ENCODE results near the gene PID1. TPM values are rescaled to one million over a fixed set of nuclear protein-coding genes. Genes with fewer than 3 reads are reported as not detected.
A peak's percentile ranks its signal among the peaks of the same experiment; 100 is the strongest.

The PID1 gene
- total and polyA plus RNA-seq, 4 donors: 13.3 to 52.0 (median 45.7) TPM

DNA sequence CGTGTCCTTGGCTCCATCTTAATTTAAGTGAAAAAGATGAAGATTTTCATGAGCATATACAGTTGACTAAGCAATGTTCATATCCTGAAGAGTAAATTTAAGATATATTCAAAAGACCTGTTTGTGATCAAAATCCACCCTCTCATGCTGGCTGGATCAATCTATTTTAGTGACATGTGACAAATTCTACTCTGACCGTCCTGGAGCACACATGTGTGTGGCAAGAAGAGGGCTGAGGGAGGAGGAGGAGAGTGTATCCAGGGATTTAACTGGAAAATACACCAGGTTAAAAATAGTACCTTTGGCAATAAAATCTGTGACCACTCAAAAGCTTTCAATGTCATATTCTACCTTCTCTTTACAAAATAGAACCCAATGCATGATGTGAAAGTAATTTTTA, 228.7 kb downstream of the PID1 start:
- WGBS: 58% methylated on average over 2 of the region's 2 CpGs
- peaks cover 0 to 3% (median 0%) of the 10 kb centered on the region in 4 donors for H3K4me1 ChIP-seq (ENCODE audit: control insufficient read depth in 4 of 4, insufficient read depth in 4 of 4, low read length in 3 of 4)
- DNase-seq (ENCODE audit: low spot score): no peak
- H3K4me3 ChIP-seq (ENCODE audit: low read depth in 1 of 3, low read length in 3 of 3): no peak overlapping the region
- TF ChIP-seq TAF1 (conservative IDR thresholded peaks at IDR 0.05) (no peak), RXRA (IDR thresholded peaks at IDR 0.05) (peak in 1 of 2 donors; percentile 32), HNF4A (conservative IDR thresholded peaks at IDR 0.05) (peak; percentile 32 to 51), FOXA2 (IDR thresholded peaks at IDR 0.05) (no peak), YY1 (IDR thresholded peaks at IDR 0.05) (peak; percentile 6), RAD21 (IDR thresholded peaks at IDR 0.05) (peak in 1 of 2 donors; percentile 32), HNF4G (IDR thresholded peaks at IDR 0.05) (no peak), FOXA1 (IDR thresholded peaks at IDR 0.05) (no peak), JUND (IDR thresholded peaks at IDR 0.05) (no peak)
- TF ChIP-seq, protein P1, sequence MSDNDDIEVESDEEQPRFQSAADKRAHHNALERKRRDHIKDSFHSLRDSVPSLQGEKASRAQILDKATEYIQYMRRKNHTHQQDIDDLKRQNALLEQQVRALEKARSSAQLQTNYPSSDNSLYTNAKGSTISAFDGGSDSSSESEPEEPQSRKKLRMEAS (IDR thresholded peaks at IDR 0.05): peak; percentile 27
- TF ChIP-seq, protein P2, sequence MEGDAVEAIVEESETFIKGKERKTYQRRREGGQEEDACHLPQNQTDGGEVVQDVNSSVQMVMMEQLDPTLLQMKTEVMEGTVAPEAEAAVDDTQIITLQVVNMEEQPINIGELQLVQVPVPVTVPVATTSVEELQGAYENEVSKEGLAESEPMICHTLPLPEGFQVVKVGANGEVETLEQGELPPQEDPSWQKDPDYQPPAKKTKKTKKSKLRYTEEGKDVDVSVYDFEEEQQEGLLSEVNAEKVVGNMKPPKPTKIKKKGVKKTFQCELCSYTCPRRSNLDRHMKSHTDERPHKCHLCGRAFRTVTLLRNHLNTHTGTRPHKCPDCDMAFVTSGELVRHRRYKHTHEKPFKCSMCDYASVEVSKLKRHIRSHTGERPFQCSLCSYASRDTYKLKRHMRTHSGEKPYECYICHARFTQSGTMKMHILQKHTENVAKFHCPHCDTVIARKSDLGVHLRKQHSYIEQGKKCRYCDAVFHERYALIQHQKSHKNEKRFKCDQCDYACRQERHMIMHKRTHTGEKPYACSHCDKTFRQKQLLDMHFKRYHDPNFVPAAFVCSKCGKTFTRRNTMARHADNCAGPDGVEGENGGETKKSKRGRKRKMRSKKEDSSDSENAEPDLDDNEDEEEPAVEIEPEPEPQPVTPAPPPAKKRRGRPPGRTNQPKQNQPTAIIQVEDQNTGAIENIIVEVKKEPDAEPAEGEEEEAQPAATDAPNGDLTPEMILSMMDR (IDR thresholded peaks at IDR 0.05; ENCODE audit: low read depth, low read length, missing input control): no peak
- TF ChIP-seq, protein P3, sequence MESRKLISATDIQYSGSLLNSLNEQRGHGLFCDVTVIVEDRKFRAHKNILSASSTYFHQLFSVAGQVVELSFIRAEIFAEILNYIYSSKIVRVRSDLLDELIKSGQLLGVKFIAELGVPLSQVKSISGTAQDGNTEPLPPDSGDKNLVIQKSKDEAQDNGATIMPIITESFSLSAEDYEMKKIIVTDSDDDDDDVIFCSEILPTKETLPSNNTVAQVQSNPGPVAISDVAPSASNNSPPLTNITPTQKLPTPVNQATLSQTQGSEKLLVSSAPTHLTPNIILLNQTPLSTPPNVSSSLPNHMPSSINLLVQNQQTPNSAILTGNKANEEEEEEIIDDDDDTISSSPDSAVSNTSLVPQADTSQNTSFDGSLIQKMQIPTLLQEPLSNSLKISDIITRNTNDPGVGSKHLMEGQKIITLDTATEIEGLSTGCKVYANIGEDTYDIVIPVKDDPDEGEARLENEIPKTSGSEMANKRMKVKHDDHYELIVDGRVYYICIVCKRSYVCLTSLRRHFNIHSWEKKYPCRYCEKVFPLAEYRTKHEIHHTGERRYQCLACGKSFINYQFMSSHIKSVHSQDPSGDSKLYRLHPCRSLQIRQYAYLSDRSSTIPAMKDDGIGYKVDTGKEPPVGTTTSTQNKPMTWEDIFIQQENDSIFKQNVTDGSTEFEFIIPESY (IDR thresholded peaks at IDR 0.05): no peak
- no peak overlapping the region for H3K9ac ChIP-seq (ENCODE audit: low read depth in 1 of 2, low read length in 2 of 2)
- H3K36me3 ChIP-seq (ENCODE audit: control insufficient read depth in 4 of 4, insufficient read depth in 3 of 4, low read depth in 1 of 4, low read length in 3 of 4): peaks cover 0 to under 1% (median 0%) of the 10 kb centered on the region in 4 donors
- H3K9me3 ChIP-seq (ENCODE audit: control insufficient read depth in 4 of 4, low read length in 3 of 4): no peaks in the 10 kb centered on the region
- H3K27me3 ChIP-seq (ENCODE audit: control insufficient read depth in 4 of 4, insufficient read depth in 4 of 4, low read length in 3 of 4): no peaks in the 10 kb centered on the region
- H3K27ac ChIP-seq (ENCODE audit: low read depth in 1 of 2, low read length in 2 of 2): no peak overlapping the region

DNA sequence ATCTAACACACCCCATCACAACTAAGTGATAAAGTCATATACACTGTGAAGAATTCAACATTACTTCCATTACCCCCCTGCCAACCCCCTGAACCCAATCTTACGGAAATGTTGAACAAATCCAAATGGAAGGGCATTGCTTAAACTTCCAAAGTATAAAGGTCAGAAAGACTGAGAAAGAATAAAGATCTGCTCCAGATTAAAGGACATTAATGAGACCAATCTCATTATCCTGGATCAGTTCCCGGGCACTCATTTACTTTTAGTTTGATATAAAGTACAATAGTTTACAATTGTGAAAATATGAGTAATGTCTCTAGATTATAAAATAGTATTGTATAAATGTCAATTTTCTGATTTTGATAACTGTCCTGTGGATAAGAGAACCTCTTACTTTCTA, 229.4 kb downstream of the PID1 start:
- DNase-seq (ENCODE audit: low spot score): no peak
- Histone ChIP-seq H3K9me3 (ENCODE audit: control insufficient read depth in 4 of 4, low read length in 3 of 4) (no peaks in the 10 kb centered on the region), H3K36me3 (ENCODE audit: control insufficient read depth in 4 of 4, insufficient read depth in 3 of 4, low read depth in 1 of 4, low read length in 3 of 4) (peaks cover 0 to 2% (median 0%) of the 10 kb centered on the region in 4 donors), H3K4me3 (ENCODE audit: low read depth in 1 of 3, low read length in 3 of 3) (no peak overlapping the region), H3K9ac (ENCODE audit: low read depth in 1 of 2, low read length in 2 of 2) (no peak overlapping the region), H3K27ac (ENCODE audit: low read depth in 1 of 2, low read length in 2 of 2) (no peak overlapping the region), H3K4me1 (ENCODE audit: control insufficient read depth in 4 of 4, insufficient read depth in 4 of 4, low read length in 3 of 4) (peaks cover 0 to 3% (median 0%) of the 10 kb centered on the region in 4 donors), H3K27me3 (ENCODE audit: control insufficient read depth in 4 of 4, insufficient read depth in 4 of 4, low read length in 3 of 4) (no peaks in the 10 kb centered on the region)
- TF ChIP-seq, protein P4, sequence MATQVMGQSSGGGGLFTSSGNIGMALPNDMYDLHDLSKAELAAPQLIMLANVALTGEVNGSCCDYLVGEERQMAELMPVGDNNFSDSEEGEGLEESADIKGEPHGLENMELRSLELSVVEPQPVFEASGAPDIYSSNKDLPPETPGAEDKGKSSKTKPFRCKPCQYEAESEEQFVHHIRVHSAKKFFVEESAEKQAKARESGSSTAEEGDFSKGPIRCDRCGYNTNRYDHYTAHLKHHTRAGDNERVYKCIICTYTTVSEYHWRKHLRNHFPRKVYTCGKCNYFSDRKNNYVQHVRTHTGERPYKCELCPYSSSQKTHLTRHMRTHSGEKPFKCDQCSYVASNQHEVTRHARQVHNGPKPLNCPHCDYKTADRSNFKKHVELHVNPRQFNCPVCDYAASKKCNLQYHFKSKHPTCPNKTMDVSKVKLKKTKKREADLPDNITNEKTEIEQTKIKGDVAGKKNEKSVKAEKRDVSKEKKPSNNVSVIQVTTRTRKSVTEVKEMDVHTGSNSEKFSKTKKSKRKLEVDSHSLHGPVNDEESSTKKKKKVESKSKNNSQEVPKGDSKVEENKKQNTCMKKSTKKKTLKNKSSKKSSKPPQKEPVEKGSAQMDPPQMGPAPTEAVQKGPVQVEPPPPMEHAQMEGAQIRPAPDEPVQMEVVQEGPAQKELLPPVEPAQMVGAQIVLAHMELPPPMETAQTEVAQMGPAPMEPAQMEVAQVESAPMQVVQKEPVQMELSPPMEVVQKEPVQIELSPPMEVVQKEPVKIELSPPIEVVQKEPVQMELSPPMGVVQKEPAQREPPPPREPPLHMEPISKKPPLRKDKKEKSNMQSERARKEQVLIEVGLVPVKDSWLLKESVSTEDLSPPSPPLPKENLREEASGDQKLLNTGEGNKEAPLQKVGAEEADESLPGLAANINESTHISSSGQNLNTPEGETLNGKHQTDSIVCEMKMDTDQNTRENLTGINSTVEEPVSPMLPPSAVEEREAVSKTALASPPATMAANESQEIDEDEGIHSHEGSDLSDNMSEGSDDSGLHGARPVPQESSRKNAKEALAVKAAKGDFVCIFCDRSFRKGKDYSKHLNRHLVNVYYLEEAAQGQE (IDR thresholded peaks at IDR 0.05): no peak
- TF ChIP-seq HNF4A (conservative IDR thresholded peaks at IDR 0.05) (peak; percentile 41 to 43), FOXA1 (IDR thresholded peaks at IDR 0.05) (no peak), YY1 (IDR thresholded peaks at IDR 0.05) (peak; percentile 8), NR2F2 (IDR thresholded peaks at IDR 0.05) (no peak)
- TF ChIP-seq, protein P3 (IDR thresholded peaks at IDR 0.05): no peak
- WGBS: 53% methylated on average over 2 of the region's 2 CpGs
